ENCODE results near the gene CCDC127. TPM values are rescaled to one million over a fixed set of nuclear protein-coding genes. Genes with fewer than 3 reads are reported as not detected.

CCDC127 gene
- total and polyA plus RNA-seq, 4 donors, result 1.1 to 2.6 (median 2.1) TPM

GRCh38 chr5:194102-194501, 23.9 kb downstream of the CCDC127 start:
- TF ChIP-seq HNF4A (conservative IDR thresholded peaks at IDR 0.05) (no peak), CTCF (IDR thresholded peaks at IDR 0.05; ENCODE audit: low read depth, low read length, missing input control) (no peak), HNF4G (IDR thresholded peaks at IDR 0.05) (no peak), JUND (IDR thresholded peaks at IDR 0.05) (no peak), ZBTB33 (IDR thresholded peaks at IDR 0.05) (no peak), MAX (IDR thresholded peaks at IDR 0.05) (no peak), RAD21 (IDR thresholded peaks at IDR 0.05) (no peak), YY1 (IDR thresholded peaks at IDR 0.05) (no peak), REST (IDR thresholded peaks at IDR 0.05) (no peak), GABPA (IDR thresholded peaks at IDR 0.05 in 1 of 2, conservative IDR thresholded peaks at IDR 0.05 in 1 of 2) (no peak), ATF3 (IDR thresholded peaks at IDR 0.05) (no peak)
- no peaks in the 10 kb centered on the region for H3K27me3 ChIP-seq (ENCODE audit: control insufficient read depth in 4 of 4, insufficient read depth in 4 of 4, low read length in 3 of 4)
- H3K9me3 ChIP-seq (ENCODE audit: control insufficient read depth in 4 of 4, low read length in 3 of 4), result no peaks in the 10 kb centered on the region
- H3K27ac ChIP-seq (ENCODE audit: low read depth in 1 of 2, low read length in 2 of 2), result no peak overlapping the region
- H3K36me3 ChIP-seq (ENCODE audit: control insufficient read depth in 4 of 4, insufficient read depth in 3 of 4, low read depth in 1 of 4, low read length in 3 of 4), result no peaks in the 10 kb centered on the region
- peaks cover 2 to 16% (median 13%) of the 10 kb centered on the region in 4 donors for H3K4me1 ChIP-seq (ENCODE audit: control insufficient read depth in 4 of 4, insufficient read depth in 4 of 4, low read length in 3 of 4)
- WGBS, result 92% methylated on average over 15 of the region's 15 CpGs
- H3K9ac ChIP-seq (ENCODE audit: low read depth in 1 of 2, low read length in 2 of 2), result no peak overlapping the region
- no peak for DNase-seq (ENCODE audit: low spot score)
- no peak overlapping the region for H3K4me3 ChIP-seq (ENCODE audit: low read depth in 1 of 3, low read length in 3 of 3)

- Histone ChIP-seq H3K27ac (ENCODE audit: low read depth in 1 of 2, low read length in 2 of 2) (no peak overlapping the region), H3K36me3 (ENCODE audit: control insufficient read depth in 4 of 4, insufficient read depth in 3 of 4, low read depth in 1 of 4, low read length in 3 of 4) (no peaks in the 10 kb centered on the region), H3K9me3 (ENCODE audit: control insufficient read depth in 4 of 4, low read length in 3 of 4) (no peaks in the 10 kb centered on the region), H3K9ac (ENCODE audit: low read depth in 1 of 2, low read length in 2 of 2) (no peak overlapping the region), H3K27me3 (ENCODE audit: control insufficient read depth in 4 of 4, insufficient read depth in 4 of 4, low read length in 3 of 4) (no peaks in the 10 kb centered on the region), H3K4me1 (ENCODE audit: control insufficient read depth in 4 of 4, insufficient read depth in 4 of 4, low read length in 3 of 4) (peaks cover 2 to 20% (median 15%) of the 10 kb centered on the region in 4 donors), H3K4me3 (ENCODE audit: low read depth in 1 of 3, low read length in 3 of 3) (no peak overlapping the region)
- no peak for DNase-seq (ENCODE audit: low spot score)
- 92% methylated on average over 17 of the region's 17 CpGs for WGBS
- TF ChIP-seq SP1 (IDR thresholded peaks at IDR 0.05), result no peak
- TF ChIP-seq NR2F2 (IDR thresholded peaks at IDR 0.05), result no peak
- TF ChIP-seq JUND (IDR thresholded peaks at IDR 0.05), result no peak
- TF ChIP-seq GABPA (IDR thresholded peaks at IDR 0.05 in 1 of 2, conservative IDR thresholded peaks at IDR 0.05 in 1 of 2), result no peak
- TF ChIP-seq HNF4G (IDR thresholded peaks at IDR 0.05), result no peak
- TF ChIP-seq CTCF (IDR thresholded peaks at IDR 0.05; ENCODE audit: low read depth, low read length, missing input control), result no peak
- no peak for TF ChIP-seq RAD21 (IDR thresholded peaks at IDR 0.05)
- no peak for TF ChIP-seq FOXA2 (IDR thresholded peaks at IDR 0.05)
- no peak for TF ChIP-seq MAX (IDR thresholded peaks at IDR 0.05)
- no peak for TF ChIP-seq RXRA (IDR thresholded peaks at IDR 0.05)
- TF ChIP-seq YY1 (IDR thresholded peaks at IDR 0.05), result no peak
- TF ChIP-seq REST (IDR thresholded peaks at IDR 0.05), result no peak
These were observed 24.8 kb downstream of the CCDC127 start for GRCh38 chr5:192970-193831.
